GM12873 (cell line): ENCODE data around the gene MCF2L2.

Source experiments
- CTCF ChIP-seq: IDR thresholded peaks from 2 replicates; pipeline ENCODE4 v1.5.1; 2012; ENCODE audit warnings: low read depth, mild to moderate bottlenecking, moderate library complexity, low read length, control low read depth; ENCODE audit not compliant: insufficient read depth; ENCODE audit errors: missing control alignments

The MCF2L2 gene

DNA sequence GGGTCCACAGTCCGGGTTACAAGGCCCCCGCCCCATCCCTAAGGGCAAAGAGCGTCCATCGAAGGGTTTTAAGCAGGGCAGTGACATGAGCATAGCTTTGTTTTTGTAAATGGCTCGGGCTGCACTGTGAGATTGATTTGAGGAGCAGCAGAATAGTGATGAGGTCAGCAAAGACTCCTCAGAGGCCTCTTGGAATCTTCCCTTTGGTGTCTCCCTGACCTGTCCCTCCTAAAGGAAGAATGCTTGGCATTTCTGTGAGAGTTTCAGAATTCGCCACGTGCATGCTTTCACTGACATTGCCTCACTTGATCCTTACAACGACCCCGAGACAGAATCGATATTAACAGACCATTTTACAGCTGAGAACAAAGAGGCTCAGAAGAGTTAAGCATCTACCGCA, 286.2 kb downstream of the MCF2L2 start:
- TF ChIP-seq CTCF, result no peak

- no peak for TF ChIP-seq CTCF
Measured at GRCh38 chr3:183134844-183135243, 293.6 kb downstream of the MCF2L2 start.

GRCh38 chr3:183132409-183132808, 296.0 kb downstream of the MCF2L2 start:
- no peak for TF ChIP-seq CTCF

- no peak for TF ChIP-seq CTCF
Measured at GRCh38 chr3:183131735-183132134, 296.7 kb downstream of the MCF2L2 start.

- TF ChIP-seq CTCF, result no peak
Measured at GRCh38 chr3:183131186-183131725, 297.2 kb downstream of the MCF2L2 start.

DNA sequence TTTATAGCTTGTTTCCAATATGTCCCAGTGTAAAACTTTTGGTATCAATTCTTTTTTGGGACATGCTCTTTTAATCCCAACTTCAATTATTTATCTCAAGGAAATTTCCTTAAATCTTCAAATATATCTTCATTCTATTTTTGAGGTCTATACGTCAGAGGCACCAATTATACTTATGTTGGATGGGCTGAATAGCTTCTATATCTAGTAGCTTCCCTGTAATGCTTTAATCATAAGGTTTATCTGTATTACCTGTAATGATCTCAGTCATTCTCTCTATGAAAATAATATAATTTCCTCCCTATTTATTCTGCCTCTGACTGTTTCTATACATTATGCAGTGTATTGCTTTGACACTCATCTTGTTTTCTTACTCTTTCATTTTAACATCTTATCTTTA, 299.2 kb downstream of the MCF2L2 start:
- no peak for TF ChIP-seq CTCF

GRCh38 chr3:183128709-183129108, 299.7 kb downstream of the MCF2L2 start:
- TF ChIP-seq CTCF, result no peak
